Fibroblast of mammary gland (primary cell): ENCODE results near the gene PHIP.

ENCODE experiments used
- DNase-seq: peaks from one replicate; pipeline ENCODE4 v3.0.0-alpha.2; 2010; ENCODE audit warnings: low read depth
- H3K4me3 ChIP-seq: 2 replicates; pipeline ENCODE4 v1.5.1; 2011; ENCODE audit warnings: low read depth, mild to moderate bottlenecking, low read length, moderate library complexity; ENCODE audit not compliant: control insufficient read depth
- CTCF ChIP-seq: conservative IDR thresholded peaks from 2 replicates; pipeline ENCODE4 v1.5.1; 2011; ENCODE audit warnings: low read depth, low read length, inconsistent platforms; ENCODE audit not compliant: control insufficient read depth, insufficient read depth

PHIP gene

GRCh38 chr6:79040083-79040482, 38.0 kb downstream of the PHIP start:
- TF ChIP-seq CTCF: no peak
- no peak overlapping the region for H3K4me3 ChIP-seq
- DNase-seq: peak; percentile 51

GRCh38 chr6:79038061-79038460, 40.0 kb downstream of the PHIP start:
- no peak for TF ChIP-seq CTCF
- DNase-seq: no peak
- no peak overlapping the region for H3K4me3 ChIP-seq

- peak; percentile 34 for DNase-seq
Measured at GRCh38 chr6:79034865-79035264, 43.2 kb downstream of the PHIP start.

GRCh38 chr6:79033279-79033678, 44.8 kb downstream of the PHIP start:
- no peak for TF ChIP-seq CTCF
- H3K4me3 ChIP-seq: no peak overlapping the region
- no peak for DNase-seq

More at GRCh38 chr6:79034865-79035264, 43.2 kb downstream of the PHIP start:
- TF ChIP-seq CTCF: no peak
- H3K4me3 ChIP-seq: no peak overlapping the region

- DNase-seq: peak; percentile 52
- no peak for TF ChIP-seq CTCF
- H3K4me3 ChIP-seq: no peak overlapping the region
Measured at GRCh38 chr6:79031821-79032590, 46.0 kb downstream of the PHIP start.

GRCh38 chr6:79030511-79030910, 47.5 kb downstream of the PHIP start:
- DNase-seq: no peak
- no peak overlapping the region for H3K4me3 ChIP-seq
- no peak for TF ChIP-seq CTCF
